ENCODE measurements around the gene ADAT3. TPM values are rescaled to one million over a fixed set of nuclear protein-coding genes. Genes with fewer than 3 reads are reported as not detected.

The ADAT3 gene
- total RNA-seq, 1 donor from 2014 or later, result 2.4 TPM

DNA sequence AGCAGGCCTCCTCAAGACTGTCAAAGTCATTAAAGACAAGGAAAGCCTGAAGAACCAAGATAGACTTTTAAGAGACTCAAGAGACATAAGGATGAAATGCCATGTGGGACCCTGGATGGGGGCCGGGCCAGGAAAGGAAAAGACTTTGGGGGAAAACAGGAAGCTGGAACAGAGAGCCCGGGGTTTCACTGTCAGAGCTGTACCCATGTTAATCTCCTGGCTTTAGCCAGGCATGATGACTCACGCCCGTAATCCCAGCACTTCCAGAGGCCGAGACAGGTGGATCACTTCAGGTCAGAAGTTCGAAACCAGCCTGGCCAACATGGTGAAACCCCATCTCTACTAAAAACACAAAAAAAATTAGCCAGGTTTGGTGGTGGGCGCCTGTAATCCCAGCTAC lies 36.2 kb upstream of the ADAT3 start:
- Histone ChIP-seq H3K4me1 (peaks cover 2% of the 10 kb centered on the region), H3K36me3 (no peaks in the 10 kb centered on the region), H3K79me2 (ENCODE audit: low read depth) (peaks cover 28% of the 10 kb centered on the region), H3K27ac (no peak overlapping the region), H3K4me3 (no peak overlapping the region), H3K9ac (no peak overlapping the region), H3K27me3 (no peaks in the 10 kb centered on the region), H3K9me3 (ENCODE audit: low read depth) (no peaks in the 10 kb centered on the region), H3F3A (ENCODE audit: low read depth) (peaks cover 23% of the 10 kb centered on the region), H4K20me1 (ENCODE audit: low read depth) (peaks cover 11% of the 10 kb centered on the region), H3K4me2 (no peak overlapping the region), H2AFZ (replicated peaks) (no peak overlapping the region)
- Mint-ChIP-seq H3K9me3 (no peaks in the 10 kb centered on the region), H3K27ac (no peak overlapping the region), H3K4me1 (peaks cover 6% of the 10 kb centered on the region), H3K36me3 (no peaks in the 10 kb centered on the region), H3K27me3 (ENCODE audit: insufficient read depth, low read depth) (no peaks in the 10 kb centered on the region), H3K4me3 (no peak overlapping the region)
- DNase-seq (ENCODE audit: low spot score), result no peak
- TF ChIP-seq, protein P1, sequence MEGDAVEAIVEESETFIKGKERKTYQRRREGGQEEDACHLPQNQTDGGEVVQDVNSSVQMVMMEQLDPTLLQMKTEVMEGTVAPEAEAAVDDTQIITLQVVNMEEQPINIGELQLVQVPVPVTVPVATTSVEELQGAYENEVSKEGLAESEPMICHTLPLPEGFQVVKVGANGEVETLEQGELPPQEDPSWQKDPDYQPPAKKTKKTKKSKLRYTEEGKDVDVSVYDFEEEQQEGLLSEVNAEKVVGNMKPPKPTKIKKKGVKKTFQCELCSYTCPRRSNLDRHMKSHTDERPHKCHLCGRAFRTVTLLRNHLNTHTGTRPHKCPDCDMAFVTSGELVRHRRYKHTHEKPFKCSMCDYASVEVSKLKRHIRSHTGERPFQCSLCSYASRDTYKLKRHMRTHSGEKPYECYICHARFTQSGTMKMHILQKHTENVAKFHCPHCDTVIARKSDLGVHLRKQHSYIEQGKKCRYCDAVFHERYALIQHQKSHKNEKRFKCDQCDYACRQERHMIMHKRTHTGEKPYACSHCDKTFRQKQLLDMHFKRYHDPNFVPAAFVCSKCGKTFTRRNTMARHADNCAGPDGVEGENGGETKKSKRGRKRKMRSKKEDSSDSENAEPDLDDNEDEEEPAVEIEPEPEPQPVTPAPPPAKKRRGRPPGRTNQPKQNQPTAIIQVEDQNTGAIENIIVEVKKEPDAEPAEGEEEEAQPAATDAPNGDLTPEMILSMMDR (IDR thresholded peaks at IDR 0.05), result no peak
- TF ChIP-seq EZH2phosphoT487 (IDR thresholded peaks at IDR 0.05) (no peak), EZH2 (IDR thresholded peaks at IDR 0.05) (no peak)

DNA sequence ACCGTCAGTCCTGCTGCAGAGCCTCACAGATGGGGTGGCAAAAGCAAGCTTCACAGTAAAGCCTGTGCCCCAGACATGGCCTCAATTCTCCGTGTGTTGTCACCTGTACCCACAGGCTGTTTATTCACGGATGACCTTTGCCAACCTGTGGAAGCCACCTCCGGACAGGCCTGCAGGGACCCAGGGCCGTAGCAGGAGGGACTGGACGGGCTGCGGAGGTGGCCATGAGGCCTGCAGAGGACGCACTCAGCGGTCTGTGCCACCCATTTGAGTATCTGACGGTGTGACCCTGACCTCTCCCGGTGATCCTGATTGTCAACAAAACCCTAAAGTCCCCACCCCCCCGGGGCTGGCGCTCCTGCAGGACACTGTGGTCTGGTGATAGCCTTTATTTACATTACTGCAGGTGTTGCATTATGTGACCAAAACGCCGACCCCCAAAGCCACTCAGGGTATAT lies 34.0 kb upstream of the ADAT3 start:
- H3K27ac Mint-ChIP-seq, result no peak overlapping the region
- no peaks in the 10 kb centered on the region for H3K9me3 Mint-ChIP-seq
- Histone ChIP-seq H3K27me3 (no peaks in the 10 kb centered on the region), H3K4me3 (no peak overlapping the region), H3K4me1 (peaks cover 13% of the 10 kb centered on the region), H4K20me1 (ENCODE audit: low read depth) (peaks cover 30% of the 10 kb centered on the region), H3K36me3 (no peaks in the 10 kb centered on the region), H2AFZ (replicated peaks) (no peak overlapping the region), H3K79me2 (ENCODE audit: low read depth) (peaks cover 47% of the 10 kb centered on the region), H3K27ac (no peak overlapping the region), H3F3A (ENCODE audit: low read depth) (peaks cover 22% of the 10 kb centered on the region), H3K9me3 (ENCODE audit: low read depth) (no peaks in the 10 kb centered on the region), H3K4me2 (no peak overlapping the region), H3K9ac (no peak overlapping the region)
- no peak overlapping the region for H3K4me3 Mint-ChIP-seq
- TF ChIP-seq EZH2phosphoT487 (IDR thresholded peaks at IDR 0.05) (no peak), EZH2 (IDR thresholded peaks at IDR 0.05) (no peak)
- TF ChIP-seq, protein P1 (IDR thresholded peaks at IDR 0.05), result no peak
- DNase-seq (ENCODE audit: low spot score), result no peak
- no peaks in the 10 kb centered on the region for H3K27me3 Mint-ChIP-seq (ENCODE audit: insufficient read depth, low read depth)
- peaks cover 19% of the 10 kb centered on the region for H3K4me1 Mint-ChIP-seq
- no peaks in the 10 kb centered on the region for H3K36me3 Mint-ChIP-seq

DNA sequence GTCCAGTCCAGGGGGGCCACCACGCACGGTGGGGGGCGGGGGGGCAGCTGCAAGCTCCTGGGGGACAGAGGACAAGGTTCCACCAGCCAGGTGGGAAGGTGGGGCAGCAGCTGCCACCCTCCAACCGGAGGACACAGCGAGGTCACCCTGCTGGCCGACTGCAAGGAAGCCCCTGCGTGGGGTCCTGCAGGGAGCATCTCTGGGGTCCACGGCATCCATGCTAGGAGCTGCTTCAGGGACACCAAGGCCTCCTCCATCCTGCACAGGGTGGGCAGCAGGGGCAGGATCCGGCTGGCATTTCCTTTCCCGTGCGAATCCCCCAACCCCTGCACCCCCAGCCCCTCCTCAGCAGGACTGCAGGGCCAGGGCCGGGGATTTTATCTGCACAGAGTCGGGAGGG lies 33.6 kb upstream of the ADAT3 start:
- Histone ChIP-seq H3K9me3 (ENCODE audit: low read depth) (no peaks in the 10 kb centered on the region), H3K79me2 (ENCODE audit: low read depth) (peaks cover 47% of the 10 kb centered on the region), H3K4me2 (no peak overlapping the region), H3K9ac (no peak overlapping the region), H3K4me3 (no peak overlapping the region), H4K20me1 (ENCODE audit: low read depth) (peaks cover 30% of the 10 kb centered on the region), H3K27me3 (no peaks in the 10 kb centered on the region), H3K36me3 (no peaks in the 10 kb centered on the region), H3K4me1 (peaks cover 18% of the 10 kb centered on the region), H2AFZ (replicated peaks) (no peak overlapping the region), H3F3A (ENCODE audit: low read depth) (peaks cover 27% of the 10 kb centered on the region), H3K27ac (no peak overlapping the region)
- no peaks in the 10 kb centered on the region for H3K27me3 Mint-ChIP-seq (ENCODE audit: insufficient read depth, low read depth)
- H3K27ac Mint-ChIP-seq, result no peak overlapping the region
- H3K4me3 Mint-ChIP-seq, result no peak overlapping the region
- TF ChIP-seq, protein P1 (IDR thresholded peaks at IDR 0.05), result no peak
- no peak for TF ChIP-seq EZH2phosphoT487 (IDR thresholded peaks at IDR 0.05)
- H3K36me3 Mint-ChIP-seq, result no peaks in the 10 kb centered on the region
- DNase-seq (ENCODE audit: low spot score), result no peak
- no peaks in the 10 kb centered on the region for H3K9me3 Mint-ChIP-seq
- H3K4me1 Mint-ChIP-seq, result peaks cover 20% of the 10 kb centered on the region
